GM18511 (cell line): ENCODE data around the gene CYP1A1.
A peak's percentile ranks its signal among the peaks of the same experiment; 100 is the strongest.
"Not testable (repeated sequence)": the region's sequence is repeated elsewhere in the genome, so short reads cannot be mapped to it uniquely, and the experiment has no call there.

ENCODE experiments used
- ATAC-seq: cut with Tn5 transposase; IDR thresholded peaks from one replicate; pipeline ENCODE4 v1.9.1; 2021; ENCODE audit warnings: mild to moderate bottlenecking, moderate library complexity; ENCODE audit not compliant: unreplicated experiment

CYP1A1 gene

DNA sequence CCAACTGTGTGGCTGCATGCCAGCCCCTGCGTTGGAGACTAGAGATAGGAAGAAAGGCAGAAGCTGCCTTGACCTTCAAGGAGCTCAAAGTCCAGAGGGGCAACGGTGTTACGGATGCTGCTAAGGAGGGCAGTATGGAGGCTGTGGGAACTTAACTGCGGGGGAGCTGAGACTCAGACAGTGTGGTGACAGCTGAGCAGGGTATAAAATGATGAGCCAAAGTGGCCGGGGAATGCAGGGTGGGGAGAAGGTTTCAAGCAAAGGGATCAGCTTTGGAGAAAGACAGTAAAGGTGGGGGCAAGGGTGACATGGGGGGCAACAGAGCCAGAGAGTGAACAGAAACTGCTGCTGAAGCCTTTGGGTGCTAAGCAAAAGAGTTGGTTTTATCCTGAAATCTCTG lies 17.1 kb upstream of the CYP1A1 start:
- no peak for ATAC-seq

DNA sequence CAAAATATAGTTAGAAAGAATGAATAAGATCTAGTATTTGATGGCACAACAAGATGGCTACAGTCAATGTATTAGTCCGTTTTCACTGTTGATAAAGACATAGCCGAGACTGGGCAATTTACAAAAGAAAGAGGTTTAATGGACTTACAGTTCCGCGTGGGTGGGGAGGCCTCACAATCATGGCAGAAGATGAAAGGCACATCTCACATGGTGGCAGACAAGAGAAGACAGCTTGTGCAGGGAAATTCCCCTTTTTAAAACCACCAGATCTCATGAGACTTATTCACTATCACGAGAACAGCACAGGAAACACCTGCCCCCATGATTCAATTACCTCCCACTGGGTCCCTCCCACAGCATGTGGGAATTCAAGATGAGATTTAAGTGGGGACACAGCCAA lies 12.9 kb upstream of the CYP1A1 start:
- ATAC-seq: not testable (repeated sequence)

DNA sequence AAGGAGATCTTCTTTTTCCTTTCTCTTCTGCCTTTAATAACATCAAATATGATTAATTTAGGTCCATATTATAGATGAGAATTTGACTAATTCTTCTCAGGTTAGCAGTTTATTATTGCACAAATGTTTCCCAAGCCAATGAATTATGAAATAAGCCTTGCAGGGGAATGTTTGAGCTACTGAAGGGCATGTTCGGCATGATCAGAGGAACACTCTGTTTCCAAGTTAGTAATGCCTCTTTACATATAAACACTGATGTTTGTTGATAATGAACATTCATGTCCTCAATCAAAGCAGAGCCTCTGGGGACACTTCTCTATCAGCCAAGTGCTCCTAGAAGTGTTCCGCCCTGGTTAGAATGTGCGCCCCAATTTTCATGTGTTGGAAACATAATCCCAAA lies 10.0 kb upstream of the CYP1A1 start:
- no peak for ATAC-seq

DNA sequence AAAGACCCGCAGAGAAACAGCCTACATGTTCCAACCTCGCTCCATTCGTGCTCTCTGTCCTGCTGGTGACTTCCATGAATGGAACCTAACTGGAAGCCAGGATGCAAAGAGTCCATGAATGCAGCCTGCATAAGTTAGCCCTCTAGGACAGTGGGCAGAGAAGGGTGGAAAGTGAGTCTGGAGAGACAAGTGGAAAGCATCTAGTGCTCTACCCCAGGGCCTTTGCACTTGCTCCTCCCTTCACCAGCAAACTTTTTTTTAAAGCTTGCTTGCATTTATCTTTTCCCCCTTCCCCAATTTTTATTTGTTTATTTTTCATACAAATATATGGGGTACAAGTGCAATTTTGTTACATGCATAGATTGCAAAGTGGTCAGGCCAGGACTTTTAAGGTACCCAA lies 7.9 kb upstream of the CYP1A1 start:
- ATAC-seq: no peak

DNA sequence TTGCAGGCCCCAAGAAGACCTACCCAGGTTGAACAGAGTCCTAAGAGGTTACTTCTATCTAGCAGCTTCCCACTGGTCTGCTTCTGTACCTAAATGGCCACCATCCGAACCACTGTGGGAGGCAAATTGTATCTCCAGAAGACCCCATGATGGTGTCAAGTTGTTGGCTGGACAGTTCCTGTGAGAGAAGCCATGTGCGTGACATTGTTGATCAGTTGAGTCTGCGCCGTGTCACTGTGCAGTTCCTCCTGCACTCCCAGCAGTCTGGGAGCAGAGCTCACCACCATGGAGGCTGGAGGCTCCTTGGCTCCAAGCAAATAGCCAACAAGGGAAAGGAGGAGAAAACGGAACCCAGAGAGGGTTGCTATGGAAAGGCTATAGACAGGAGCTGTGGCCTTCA lies 7.5 kb upstream of the CYP1A1 start:
- no peak for ATAC-seq

DNA sequence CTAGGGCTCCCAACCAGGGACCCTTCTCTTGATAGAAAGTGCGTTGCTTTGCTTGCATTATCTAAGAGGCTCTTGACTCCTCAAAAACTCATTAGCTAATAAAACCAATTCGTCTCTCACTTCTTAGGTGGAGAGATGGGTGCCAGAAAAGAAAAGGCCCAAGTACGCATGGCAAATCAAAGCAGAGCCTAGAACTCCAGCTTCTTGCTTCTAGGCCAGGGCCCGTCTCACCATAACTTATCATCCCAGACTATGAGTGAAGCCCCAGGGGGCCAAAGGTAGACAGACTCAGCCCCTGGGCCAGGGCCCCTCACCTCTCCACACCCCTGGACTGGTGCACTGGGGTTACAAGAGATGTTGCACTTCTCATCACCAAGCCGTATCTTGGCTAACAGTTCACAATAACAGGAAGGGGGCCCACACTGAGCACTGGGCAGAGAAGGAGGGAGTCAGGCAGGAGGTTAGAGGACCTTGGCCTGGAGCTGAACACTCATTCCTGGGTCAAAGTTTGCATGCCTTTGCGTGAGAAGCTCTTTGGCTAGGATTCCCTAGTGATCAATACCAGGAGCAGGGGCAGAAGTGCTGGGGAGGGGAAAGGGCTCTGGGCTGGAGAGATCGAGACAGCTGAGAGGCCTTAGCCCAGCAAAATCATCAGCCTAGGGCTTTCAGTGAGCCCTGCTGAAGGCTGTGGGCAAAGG lies 5.4 kb upstream of the CYP1A1 start:
- no peak for ATAC-seq

DNA sequence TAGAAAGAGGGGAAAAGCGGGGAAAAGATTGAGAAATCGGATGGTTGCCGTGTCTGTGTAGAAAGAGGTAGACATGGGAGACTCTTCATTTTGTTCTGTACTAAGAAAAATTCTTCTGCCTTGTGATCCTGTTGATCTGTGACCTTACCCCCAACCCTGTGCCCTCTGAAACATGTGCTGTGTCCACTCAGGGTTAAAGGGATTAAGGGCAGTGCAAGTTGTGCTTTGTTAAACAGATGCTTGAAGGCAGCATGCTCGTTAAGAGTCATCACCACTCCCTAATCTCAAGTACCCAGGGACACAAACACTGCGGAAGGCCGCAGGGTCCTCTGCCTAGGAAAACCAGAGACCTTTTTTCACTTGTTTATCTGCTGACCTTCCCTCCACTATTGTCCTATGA lies 4.0 kb upstream of the CYP1A1 start:
- ATAC-seq: not testable (repeated sequence)

DNA sequence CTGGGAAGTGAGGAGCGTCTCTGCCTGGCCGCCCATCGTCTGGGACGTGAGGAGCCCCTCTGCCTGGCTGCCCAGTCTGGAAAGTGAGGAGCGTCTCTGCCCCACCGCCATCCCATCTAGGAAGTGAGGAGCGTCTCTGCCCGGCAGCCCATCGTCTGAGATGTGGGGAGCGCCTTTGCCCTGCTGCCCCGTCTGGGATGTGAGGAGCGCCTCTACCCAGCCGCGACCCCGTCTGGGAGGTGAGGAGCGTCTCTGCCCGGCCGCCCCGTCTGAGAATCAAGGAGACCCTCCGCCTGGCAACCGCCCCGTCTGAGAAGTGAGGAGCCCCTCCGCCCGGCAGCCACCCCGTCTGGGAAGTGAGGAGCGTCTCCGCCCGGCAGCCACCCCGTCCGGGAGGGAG lies 3.4 kb upstream of the CYP1A1 start:
- ATAC-seq: not testable (repeated sequence)

DNA sequence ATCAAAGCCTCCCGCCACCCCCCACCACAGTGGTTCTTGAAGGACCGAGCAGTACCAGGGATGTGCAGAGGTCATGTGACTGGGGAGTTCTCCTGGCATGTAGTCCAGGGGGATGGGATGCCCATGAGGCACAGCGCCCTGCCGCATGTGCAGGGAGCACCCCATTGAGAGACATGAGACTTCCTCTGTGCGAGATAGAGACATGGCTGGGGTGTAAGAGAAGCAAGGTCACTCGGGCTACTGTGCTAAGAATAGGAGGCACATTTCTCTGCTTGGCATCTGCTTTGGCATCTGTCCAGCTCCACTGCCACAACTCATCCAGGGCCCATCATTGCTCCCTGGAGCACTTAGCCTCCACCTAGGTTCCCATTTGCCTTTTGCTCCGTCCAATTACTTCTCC lies 2.4 kb upstream of the CYP1A1 start:
- ATAC-seq: no peak

DNA sequence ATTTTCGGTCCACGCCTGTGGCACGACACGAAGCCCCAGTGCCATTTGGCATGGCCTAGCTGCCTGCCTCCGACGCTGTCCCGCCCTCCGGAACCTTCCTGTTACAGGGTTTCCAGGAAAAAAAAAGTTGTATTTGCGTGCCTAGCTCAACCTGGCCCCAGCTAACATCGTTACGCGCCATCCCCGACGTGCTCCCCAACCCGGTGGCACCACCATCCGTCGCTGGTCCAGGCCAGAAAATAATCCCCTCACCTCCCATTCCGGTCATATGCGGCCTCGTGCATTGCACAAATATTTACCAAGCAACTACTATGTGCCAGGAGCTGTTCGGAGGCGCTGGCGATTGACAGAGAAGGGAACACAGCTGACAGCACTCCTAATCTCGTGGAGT lies 1.4 kb upstream of the CYP1A1 start:
- ATAC-seq: no peak

DNA sequence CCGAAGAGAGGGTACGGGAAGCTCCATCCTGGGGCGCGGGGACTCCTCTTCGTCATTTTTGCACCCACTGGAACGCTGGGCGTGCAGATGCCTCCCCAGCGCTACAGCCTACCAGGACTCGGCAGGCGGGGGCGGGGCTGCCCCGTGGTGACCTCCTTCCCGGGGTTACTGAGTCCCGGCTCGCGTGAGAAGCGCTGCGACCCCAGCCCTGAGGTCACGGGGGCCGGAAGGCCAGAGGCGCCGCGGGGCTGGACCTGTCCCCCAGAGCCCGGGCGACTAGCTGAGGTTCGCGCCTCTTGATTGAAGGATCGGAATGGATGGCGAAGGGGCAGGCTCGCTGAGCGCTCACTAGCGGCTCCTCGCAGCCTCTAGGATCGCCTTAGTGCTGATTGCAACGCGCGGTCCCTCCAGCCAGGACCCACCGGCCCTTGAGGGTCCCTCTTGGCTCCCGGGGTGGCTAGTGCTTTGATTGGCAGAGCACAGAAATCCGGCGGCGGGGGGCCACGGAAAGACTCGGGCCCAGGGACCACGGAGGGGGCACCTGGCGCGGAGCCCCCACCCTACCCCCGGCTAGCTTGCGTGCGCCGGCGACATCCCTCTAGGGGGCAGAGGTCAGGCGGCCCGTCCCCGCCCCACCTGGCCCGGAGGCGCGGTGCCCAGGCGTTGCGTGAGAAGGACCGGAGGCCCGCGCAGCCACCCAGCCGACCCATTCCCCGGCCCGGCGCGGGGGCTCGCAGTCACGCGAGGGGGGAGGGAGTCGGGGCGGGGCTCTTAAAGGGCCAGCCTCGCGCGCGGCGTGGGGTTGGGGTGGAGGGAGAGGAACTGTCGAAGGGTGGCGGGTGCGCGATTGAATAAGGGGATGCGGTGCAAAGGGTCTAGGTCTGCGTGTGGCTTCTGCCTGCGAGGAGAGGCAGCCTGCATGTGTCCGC lies 781 bp upstream of the CYP1A1 start:
- peak; percentile 51 for ATAC-seq

DNA sequence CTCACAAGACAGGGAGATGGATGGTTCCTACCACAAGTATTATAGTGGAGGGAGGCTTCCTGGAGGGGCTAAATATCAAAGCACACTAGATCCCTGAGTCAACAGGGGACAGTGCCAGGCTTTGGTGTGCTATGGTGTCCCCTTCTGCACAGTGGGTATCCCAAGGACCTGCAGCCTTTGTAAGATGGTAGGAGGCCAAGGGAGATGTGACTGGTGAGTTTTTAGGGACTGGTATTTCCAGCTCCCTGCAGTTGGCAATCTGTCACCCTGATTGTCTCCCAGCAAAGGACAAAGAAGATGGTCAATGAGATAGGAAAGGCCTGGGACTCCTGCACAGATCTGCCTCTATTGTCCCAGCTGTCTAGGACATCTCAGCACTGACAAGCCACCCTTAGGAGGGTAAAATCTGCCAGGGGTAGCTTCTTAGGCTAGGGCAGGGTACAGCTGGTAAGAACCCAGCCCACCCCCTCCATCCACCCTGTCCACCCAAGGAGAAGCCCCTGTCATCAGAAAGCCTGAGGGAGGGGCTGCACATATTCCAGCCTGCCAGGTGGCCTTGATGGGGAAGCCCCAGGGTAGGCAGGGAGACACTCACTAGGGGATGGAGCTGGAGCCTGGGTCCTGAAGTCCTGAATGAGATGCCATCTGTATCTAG lies 631 bp downstream of the CYP1A1 start:
- no peak for ATAC-seq

DNA sequence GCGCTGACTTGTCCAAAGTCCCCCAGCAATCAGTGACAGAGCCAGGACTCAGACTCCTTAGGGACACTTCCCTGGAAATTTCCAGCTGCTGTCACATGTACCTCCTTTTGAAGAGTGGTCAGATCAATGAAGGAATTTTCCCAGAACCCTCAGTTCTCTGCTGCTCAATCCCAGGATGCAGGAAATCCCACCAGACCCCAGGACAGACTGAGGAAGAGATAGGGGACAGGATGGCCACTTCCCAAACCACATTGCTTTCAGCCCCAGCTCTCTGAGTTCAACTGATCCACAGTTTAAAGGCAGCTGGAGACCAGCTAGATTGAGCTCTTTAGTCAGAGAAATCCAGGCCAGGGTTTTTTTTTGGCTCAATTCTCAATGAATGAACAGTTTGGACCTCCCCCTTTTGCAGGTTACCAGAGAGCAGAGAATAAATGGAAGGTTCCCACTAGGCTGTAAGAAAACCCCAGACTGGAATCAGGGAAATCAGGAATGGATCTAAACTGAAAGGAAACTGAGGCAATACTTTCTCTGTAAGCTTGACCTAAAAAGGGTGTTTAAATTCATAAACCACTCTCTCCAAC lies 1.5 kb downstream of the CYP1A1 start:
- ATAC-seq: no peak

DNA sequence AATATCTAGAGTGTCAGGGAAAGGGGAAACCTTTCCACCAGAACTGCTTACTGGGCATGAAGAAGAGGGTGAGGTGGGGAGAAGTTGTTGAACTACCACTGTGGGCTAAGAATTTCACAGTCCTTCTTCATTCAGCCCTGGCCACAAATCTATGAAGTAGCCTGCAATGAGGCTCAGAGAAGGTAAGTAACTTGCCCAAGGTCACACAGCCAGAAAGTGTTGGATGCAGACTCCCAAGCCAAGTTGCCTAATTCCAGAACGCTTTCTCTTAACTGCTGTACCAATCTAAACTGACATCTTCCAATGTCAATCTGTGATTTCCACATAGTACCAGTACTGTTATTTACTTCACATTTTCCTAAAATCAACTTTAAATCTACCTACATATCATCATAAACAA lies 2.1 kb downstream of the CYP1A1 start:
- ATAC-seq: no peak

DNA sequence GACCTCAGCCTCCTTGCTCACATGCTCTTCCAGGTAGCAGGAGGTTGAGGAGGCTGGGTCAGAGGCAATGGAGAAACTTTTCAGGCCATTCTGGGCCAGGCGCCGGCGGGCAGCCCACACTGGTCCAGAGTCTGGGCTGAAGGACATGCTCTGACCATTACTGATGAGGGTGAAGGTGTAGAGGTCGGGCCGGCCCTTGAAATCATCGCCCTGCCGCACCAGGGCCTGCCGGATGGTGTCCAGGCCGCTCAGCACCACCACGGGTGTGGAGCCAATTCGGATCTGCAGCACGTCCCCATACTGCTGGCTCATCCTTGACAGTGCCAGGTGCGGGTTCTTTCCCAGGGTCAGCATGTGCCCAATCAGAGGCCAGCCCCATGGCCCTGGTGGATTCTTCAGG lies 2.7 kb downstream of the CYP1A1 start:
- no peak for ATAC-seq

DNA sequence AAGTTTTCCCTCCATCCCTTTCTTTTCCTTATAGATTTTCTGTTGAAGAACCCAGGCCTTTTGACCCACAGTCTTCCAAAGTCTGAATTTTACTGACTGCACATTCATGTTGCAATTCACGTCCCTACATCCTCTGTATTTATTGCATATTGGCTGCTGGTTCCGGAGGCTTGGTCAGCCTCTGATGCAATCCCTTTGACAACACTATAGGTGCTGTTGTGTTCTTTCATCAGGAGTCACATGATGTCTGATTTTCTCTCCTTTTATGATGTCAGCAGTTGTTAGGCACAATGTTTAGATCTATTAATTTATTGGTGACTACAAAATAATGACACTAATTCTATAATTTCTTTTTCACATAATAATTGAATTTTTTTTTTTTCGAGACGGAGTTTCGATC lies 8.7 kb downstream of the CYP1A1 start:
- ATAC-seq: no peak

DNA sequence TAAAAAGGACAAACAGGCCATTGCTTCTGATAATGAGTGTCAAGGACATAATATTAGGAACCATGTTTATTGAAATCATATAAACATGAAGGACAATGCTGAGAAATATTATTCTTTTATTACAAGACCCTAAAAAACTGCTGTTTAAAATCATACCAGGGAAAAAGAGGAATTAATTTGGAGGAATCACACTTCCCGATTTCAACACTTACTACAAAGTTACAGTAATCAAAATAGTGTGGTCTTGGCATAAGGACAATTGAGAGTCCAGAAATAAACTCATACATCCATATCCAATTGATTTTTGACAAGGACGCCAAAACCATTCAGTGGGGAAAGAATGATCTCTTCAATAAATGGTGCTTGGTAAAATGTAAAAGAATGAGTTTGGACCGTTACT lies 13.0 kb downstream of the CYP1A1 start:
- no peak for ATAC-seq

DNA sequence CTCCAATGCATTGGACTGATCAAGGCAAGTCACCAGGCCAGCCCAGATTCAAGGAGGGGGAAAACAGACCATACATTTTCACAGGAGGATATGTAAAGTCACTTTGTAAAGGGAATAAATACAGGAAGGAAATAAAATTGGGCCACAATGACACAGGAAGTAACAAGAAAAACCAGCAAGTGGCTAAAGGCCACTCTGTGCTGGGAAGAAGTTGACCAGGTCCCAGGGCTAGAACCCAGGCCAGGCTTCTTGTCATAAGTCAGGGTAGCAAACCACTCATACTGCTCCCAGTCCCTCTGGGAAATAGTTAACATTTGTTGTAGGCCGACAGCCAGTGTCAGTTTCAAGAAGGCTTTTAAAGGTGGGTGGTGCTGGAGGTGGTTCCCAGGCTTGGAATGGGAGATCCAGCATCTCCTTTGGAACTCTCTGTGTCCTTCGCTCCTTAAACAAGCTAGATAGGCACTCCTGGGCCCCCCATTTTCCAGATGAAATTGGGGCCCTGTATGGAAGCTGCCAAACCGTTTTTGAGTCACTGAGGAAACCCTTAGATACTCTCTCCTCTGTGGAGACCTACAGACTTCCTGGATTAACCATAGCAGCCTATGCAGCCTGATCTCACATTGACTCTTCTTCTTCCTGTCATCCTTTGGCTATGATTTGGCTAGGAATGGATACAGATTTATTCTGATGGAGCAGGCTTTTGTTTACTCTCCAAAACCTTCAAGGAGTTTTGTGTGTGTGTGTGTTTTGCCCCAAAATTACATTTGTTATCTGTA lies 14.8 kb downstream of the CYP1A1 start:
- no peak for ATAC-seq

DNA sequence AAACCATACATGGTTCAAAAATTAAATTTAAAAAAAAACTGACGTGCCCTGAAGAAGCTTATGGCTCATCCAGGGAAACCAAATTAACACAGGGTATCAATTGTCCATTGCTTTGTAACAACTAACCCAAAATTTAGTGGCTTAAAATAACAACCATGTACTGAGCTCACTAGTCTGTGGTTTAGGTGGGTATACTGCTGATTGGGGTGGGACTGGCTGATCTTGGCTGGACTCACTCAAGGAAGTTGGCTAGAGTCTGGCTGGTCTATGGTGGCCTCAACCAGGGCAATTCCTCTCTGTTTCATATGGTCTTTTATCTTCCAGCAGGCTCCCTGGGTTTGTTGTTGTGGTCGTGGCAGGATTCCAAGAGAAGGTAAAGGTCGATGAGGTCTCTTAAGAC lies 15.4 kb downstream of the CYP1A1 start:
- no peak for ATAC-seq

DNA sequence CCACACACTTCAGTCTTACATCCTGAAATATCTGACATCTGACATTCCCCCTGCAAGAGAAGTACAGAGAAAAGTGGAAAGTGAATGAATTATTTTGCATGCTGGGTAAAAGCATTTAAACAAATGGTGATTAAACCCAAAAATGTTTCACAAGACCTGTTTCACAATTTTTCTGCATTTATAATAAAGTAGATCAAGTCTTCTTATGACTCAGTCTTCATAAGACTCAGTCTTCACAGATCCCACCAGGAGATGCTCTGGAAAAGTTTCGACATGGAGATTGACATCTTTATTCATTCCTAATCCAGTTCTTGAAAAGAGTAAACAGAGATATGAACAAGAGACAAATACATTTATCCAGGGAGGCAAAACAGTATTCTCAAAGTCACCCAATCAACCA lies 16.3 kb downstream of the CYP1A1 start:
- ATAC-seq: no peak

DNA sequence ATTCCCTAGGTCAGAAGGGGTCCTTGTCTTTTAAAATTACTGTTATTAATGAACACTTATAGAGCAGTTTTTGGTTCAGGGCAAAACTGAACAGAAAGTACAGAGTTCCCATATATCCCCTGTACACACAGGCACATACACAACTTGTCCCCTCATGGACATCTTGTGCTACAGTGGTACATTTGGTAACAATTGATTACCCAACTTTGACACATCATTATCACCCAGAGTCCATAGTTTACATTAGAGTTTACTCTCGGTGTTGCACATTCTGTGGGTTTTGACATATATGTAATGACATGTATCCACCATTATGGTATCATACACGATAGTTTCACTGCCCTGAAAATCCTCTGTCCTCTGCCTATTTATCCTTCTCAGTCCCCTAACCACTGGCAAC lies 28.5 kb downstream of the CYP1A1 start:
- ATAC-seq: no peak
